ENCODE measurements around the gene SERPINB6.

GRCh38 chr6:2911171-2911570 is 60.2 kb downstream of the SERPINB6 start:
- TF ChIP-seq POLR2A (IDR thresholded peaks at IDR 0.05; ENCODE audit: low read length) (no peak), GATA1 (IDR thresholded peaks at IDR 0.05; ENCODE audit: low read depth, low read length) (no peak)

Measured in erythroblast (primary cell).